GM15510 (cell line): ENCODE results near the gene PA2G4.

Experiments used
- POLR2A ChIP-seq: IDR thresholded peaks from 3 replicates; pipeline ENCODE4 v1.6.1; 2011; ENCODE audit warnings: borderline replicate concordance; ENCODE audit not compliant: insufficient read length; ENCODE audit errors: extremely low read depth

PA2G4 gene

GRCh38 chr12:56087220-56087619 is 17.1 kb upstream of the PA2G4 start:
- no peak for TF ChIP-seq POLR2A

- TF ChIP-seq POLR2A, result no peak
Measured at GRCh38 chr12:56097738-56098137, 6.6 kb upstream of the PA2G4 start.

GRCh38 chr12:56098592-56098991 is 5.8 kb upstream of the PA2G4 start:
- TF ChIP-seq POLR2A, result no peak

GRCh38 chr12:56099787-56100186 is 4.6 kb upstream of the PA2G4 start:
- TF ChIP-seq POLR2A, result no peak

GRCh38 chr12:56101045-56101444 is 3.3 kb upstream of the PA2G4 start:
- no peak for TF ChIP-seq POLR2A

- TF ChIP-seq POLR2A, result no peak
Measured at GRCh38 chr12:56102683-56103065, 1.7 kb upstream of the PA2G4 start.

- no peak for TF ChIP-seq POLR2A
Measured at GRCh38 chr12:56103066-56103711, 1.2 kb upstream of the PA2G4 start.

- no peak for TF ChIP-seq POLR2A
Measured at GRCh38 chr12:56103823-56104108, 593 bp upstream of the PA2G4 start.

- no peak for TF ChIP-seq POLR2A
Measured at GRCh38 chr12:56104815-56105608, 653 bp downstream of the PA2G4 start.

GRCh38 chr12:56105609-56105902 is 1.2 kb downstream of the PA2G4 start:
- no peak for TF ChIP-seq POLR2A

GRCh38 chr12:56107242-56107641 is 2.9 kb downstream of the PA2G4 start:
- no peak for TF ChIP-seq POLR2A

GRCh38 chr12:56110571-56110970 is 6.2 kb downstream of the PA2G4 start:
- no peak for TF ChIP-seq POLR2A

- no peak for TF ChIP-seq POLR2A
Measured at GRCh38 chr12:56114084-56114483, 9.7 kb downstream of the PA2G4 start.

GRCh38 chr12:56115329-56115728 is 11.0 kb downstream of the PA2G4 start:
- no peak for TF ChIP-seq POLR2A

GRCh38 chr12:56116267-56117081 is 12.1 kb downstream of the PA2G4 start, which contains the start of gene RPL41:
TSS of gene RPL41 (plus strand) at chr12:56116633.
- peak; percentile 99 for TF ChIP-seq POLR2A
